LNCaP clone FGC (cell line): ENCODE results near the gene CNTN5.

Experiments
- DNase-seq: peaks from one replicate; pipeline ENCODE4 v3.0.0-alpha.2; 2011; ENCODE audit warnings: low read depth
- H3K4me3 ChIP-seq: 2 replicates; pipeline ENCODE4 v1.5.1; 2011; ENCODE audit warnings: mild to moderate bottlenecking, low read depth, low read length, control low read depth
- TF ChIP-seq, protein P1 (sequence below): IDR thresholded peaks from 2 replicates; pipeline ENCODE4 v1.5.1; 2012; ENCODE audit warnings: mild to moderate bottlenecking; ENCODE audit not compliant: control insufficient read depth, insufficient read depth; ENCODE audit errors: extremely low read depth

The CNTN5 gene

GRCh38 chr11:99020352-99021225 lies at the start of gene CNTN5:
TSS of gene CNTN5 (plus strand) at chr11:99020949.
- TF ChIP-seq, protein P1, sequence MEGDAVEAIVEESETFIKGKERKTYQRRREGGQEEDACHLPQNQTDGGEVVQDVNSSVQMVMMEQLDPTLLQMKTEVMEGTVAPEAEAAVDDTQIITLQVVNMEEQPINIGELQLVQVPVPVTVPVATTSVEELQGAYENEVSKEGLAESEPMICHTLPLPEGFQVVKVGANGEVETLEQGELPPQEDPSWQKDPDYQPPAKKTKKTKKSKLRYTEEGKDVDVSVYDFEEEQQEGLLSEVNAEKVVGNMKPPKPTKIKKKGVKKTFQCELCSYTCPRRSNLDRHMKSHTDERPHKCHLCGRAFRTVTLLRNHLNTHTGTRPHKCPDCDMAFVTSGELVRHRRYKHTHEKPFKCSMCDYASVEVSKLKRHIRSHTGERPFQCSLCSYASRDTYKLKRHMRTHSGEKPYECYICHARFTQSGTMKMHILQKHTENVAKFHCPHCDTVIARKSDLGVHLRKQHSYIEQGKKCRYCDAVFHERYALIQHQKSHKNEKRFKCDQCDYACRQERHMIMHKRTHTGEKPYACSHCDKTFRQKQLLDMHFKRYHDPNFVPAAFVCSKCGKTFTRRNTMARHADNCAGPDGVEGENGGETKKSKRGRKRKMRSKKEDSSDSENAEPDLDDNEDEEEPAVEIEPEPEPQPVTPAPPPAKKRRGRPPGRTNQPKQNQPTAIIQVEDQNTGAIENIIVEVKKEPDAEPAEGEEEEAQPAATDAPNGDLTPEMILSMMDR, result peak; percentile 42
- DNase-seq, result no peak

GRCh38 chr11:98979205-98979604 lies 41.5 kb upstream of the CNTN5 start:
- no peak for DNase-seq
- H3K4me3 ChIP-seq, result no peak overlapping the region
- TF ChIP-seq, protein P1, result no peak

More at GRCh38 chr11:99020352-99021225, at the start of gene CNTN5:
- H3K4me3 ChIP-seq, result peak within 1 kb of the TSS; percentile 44

- TF ChIP-seq, protein P1, result peak; percentile 77
These were observed 4.9 kb upstream of the CNTN5 start for GRCh38 chr11:99015634-99016454.

GRCh38 chr11:99019696-99020095 lies 1.1 kb upstream of the CNTN5 start:
- TF ChIP-seq, protein P1, result no peak
- DNase-seq, result no peak
- no peak overlapping the region for H3K4me3 ChIP-seq

More at GRCh38 chr11:99015634-99016454, 4.9 kb upstream of the CNTN5 start:
- DNase-seq, result peak; percentile 32
- H3K4me3 ChIP-seq, result no peak overlapping the region

DNA sequence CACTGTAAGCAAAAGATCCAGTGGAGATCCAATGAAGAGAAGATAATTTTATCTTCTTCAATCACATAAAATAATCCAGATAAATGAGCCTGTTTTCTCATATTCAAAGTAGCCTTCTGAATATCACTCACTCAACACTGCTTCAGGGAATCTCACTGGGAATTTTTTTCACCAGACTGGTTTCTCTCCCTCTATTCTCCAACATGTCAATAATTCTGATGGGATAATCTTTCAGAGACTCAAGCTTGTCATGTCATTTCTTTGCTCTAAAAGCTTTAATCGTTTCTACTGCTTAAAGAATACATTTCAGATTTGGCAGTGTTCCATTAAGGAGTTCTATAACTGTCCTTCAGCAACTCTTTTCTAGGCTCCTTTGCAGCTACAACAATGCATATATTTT lies 16.3 kb downstream of the CNTN5 start:
- TF ChIP-seq, protein P1, result no peak
- no peak for DNase-seq
- no peak overlapping the region for H3K4me3 ChIP-seq

DNA sequence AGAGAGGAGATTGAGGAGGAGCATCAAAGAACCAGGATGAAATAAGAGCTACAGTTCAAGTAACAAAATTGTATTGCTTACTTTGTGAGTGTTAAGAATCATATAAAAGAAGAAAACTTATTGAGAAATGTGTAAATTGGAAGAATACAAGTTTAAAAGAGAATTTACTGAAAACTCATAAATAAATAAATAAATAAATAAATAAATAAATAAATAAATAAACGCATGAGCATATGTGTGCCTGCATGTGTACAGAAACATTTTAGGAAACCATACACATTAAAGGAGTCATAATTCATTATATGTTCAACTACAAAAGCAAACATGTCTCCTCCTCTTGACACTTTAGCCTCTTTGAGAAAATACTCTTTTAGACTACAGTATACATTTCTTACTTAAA lies 42.6 kb downstream of the CNTN5 start:
- DNase-seq, result no peak
- no peak overlapping the region for H3K4me3 ChIP-seq
- TF ChIP-seq, protein P1, result no peak
